ENCODE results near the gene PTPRK.

PTPRK gene

DNA sequence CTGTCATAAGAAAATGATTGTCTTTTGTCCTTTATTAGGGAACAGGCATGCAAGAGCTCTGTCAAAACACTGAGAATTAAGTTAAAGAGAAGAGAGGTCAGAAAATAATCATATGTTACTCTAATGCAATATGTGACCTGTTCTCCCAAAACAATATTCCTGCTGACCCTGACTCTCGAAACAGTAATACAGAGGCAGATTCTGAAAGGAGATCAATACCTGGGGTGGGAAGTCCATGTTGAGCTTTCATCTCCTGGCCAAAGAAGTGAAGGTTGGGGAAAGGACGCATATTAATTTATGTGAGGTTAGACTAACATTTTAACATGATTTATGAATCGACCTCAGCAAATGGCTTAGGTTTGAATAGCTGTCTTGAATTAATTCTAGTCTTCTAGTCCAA is 243.0 kb downstream of the PTPRK start:
- no peak for DNase-seq

GRCh38 chr6:128276311-128276710 is 244.1 kb downstream of the PTPRK start:
- no peak for DNase-seq

DNA sequence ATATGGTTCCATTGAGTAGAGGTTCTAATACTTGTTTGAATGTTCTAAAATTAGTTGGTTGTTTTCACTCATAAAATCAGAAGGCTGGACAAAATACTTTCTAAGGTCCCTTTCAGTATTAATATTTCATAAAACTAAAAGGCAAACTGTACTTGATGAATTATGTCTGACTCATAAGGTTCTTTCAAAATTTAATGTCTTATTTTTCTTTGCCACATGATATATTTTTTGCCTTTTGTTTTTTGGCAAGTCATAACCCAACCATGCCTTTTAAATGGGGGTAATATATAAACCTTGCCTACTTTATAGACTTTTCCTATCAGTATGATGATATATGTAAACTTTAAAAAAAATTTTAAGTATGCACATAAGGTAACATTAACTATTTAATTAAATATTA is 244.7 kb downstream of the PTPRK start:
- DNase-seq: no peak

DNA sequence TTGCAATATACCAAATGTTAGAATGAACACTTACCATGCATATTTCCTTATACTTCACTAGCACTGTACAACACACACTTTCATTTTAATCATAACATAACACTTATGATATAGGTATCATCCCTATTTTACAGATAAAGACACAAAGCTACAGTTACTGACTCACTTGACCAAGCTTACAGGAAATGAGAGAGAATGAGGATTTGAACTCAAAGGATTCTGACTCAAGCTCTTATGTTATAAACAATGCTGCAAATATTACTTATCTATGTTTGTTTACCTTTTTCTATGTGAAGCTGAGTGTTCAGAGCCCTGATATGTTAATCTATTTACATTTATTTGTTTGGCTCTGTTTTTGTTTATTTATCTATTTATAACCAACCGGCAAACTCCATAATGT is 245.4 kb downstream of the PTPRK start:
- no peak for DNase-seq

DNA sequence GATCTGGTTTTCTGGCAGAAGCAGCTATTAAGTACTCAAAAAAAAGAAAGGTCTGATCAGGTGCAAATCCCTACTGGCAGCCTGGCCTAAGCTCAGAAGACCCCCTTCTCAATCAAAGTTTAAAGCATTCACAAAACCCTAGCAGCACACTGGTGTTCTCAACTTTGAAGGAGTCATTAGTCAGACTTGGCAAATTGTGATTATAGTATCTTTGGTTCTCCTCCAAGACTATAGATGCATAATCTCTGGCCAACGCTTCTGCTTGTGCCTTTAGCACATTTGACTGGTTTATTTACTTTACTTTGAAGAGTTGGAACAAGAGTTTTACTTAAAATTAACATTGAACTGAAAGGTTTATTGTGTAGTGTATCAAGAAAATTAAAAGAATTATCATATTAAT is 248.9 kb downstream of the PTPRK start:
- no peak for DNase-seq

DNA sequence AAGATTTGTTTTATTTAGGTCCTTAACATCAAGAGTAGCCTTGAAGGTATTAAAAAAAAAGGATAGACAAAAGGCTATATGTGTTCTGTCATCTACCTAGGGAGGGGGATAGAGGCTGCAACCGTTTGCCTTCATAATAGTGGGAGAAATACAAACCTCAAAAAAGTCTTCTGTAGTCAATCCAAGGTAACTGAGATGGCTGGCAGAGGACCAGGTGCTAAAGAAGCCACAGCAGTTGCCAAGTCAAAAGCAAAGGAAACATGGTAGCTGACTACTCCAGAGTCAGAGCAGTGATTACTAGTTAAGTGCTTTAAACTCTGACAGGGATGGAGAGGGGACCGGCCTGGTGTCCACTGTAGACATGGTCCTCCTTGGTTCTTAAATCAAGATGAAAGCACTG is 249.4 kb downstream of the PTPRK start:
- no peak for DNase-seq

DNA sequence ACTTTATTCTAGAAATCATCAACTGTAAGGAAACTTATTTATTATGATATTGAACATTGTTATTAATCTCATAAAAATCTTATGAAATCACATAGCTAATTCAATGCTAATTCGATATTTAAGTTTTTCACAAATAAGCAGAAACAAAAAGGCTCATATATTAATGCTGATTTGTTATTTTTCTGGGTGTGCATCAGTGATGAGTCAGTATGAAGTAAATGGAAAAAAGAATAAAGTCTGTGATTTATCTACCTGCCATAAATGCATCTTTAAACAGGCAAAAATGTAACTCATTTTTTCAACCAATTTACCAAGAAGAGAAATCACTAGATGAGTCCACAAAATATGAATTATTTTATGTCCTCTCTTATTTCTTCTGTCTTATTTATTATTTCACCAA is 253.5 kb downstream of the PTPRK start:
- no peak for DNase-seq

DNA sequence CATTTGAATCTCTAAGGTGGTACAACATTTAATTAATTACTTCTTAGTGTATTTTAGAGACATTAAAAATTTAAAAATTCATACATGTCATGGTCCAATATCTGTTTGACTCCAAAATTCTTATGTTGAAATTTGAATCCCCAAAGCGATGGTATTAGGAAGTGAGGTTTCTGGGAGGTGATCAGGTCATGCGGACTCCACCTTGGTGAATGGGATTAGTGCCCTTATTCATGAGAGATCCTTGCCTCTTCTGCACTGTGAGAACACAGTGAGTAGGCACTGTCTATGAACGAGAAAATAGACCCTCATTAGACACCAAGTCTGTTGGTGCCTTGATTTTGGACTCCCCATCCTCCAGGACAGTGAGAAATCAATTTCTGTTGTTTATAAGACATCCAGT is 254.7 kb downstream of the PTPRK start:
- DNase-seq: no peak

- no peak for DNase-seq
These were observed 260.4 kb downstream of the PTPRK start for GRCh38 chr6:128259730-128260685.

DNA sequence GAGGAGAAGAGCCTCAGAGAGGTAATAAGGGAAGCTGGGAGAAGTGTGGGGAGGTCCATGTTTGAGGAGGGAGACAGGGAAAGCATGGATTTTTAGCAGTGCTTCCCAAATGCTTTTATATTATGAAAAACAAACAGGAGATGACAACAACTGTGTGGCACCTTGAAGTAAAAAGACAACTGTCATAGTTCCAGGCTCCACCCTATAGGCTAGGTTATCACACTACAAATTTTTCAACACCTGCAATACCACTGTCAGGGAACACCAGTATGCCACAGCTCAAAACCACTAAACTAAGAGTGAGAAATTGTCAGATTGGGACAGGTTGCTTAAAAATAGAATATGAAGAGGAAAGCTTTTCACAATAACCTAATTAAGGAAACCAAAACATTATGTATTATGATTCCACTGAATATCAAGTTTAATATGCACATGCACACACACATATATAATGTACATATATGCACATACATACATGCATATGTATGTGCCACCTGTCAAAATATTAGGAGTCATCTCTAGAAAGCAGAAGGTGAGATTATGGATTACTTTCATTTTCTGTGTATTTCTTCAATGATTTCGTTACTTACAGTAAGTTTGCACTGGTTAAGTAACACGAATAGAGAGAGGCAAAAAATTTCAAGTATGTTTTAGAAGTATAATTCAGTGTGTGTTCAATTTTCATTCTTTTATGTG is 261.2 kb downstream of the PTPRK start:
- DNase-seq: no peak

DNA sequence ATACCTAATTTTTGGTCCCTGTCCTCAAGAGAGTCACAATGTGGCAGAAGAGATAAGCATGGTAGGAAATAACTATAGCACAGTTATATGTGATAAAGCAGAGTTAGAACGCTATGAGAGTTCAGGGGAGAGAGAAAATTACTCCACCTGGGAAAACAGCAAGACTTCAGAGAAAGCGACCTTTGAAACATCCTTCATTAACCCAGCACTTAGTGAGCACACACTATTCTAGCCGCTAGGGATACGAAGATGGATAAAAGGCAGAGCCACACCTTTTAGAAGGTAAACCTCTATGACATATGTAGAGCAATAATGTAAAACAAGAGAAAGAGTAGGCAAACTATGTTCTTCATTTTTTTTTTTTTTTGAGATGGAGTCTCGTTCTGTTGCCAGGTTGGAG is 264.3 kb downstream of the PTPRK start:
- DNase-seq: no peak

GRCh38 chr6:128252341-128253176 is 267.8 kb downstream of the PTPRK start:
- no peak for DNase-seq

DNA sequence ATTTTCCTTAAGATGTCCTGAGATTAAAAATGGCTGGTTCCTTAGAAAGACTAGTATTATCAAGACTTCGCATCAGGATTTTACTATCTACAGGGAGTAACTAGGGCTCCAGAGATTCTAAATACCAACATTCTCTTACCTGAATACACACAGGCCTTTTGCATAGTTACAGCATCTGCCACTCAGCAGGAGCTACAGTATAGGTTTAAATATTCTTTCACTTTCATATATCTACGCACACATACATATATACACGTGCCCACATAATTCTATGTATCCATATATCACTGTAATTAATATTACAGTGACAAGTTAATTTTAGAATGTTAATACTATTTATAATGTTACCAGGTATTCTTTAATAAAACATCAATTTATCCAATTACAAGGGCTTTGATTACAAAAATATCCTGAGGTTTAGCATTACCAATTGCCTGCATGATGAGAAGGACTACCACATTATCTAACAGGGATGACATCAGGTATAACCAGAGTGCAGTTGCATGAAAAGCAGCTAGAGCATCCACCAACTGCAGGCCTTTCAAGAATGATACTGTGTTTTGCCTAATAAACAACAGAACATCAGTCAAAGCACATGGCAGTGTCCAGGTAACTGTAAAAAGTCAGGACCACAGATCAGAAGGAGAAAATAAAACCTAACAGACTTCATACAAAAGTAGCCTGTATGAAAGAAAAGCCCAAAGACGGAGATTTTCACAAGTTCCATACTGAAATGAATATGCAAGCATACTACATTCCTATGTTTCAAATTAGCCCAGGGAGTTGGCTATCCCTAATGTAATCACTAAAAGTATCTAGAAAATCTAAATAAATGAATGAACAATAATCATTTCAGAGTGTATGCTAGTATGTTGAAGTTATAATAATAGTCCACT is 268.7 kb downstream of the PTPRK start:
- DNase-seq: no peak

DNA sequence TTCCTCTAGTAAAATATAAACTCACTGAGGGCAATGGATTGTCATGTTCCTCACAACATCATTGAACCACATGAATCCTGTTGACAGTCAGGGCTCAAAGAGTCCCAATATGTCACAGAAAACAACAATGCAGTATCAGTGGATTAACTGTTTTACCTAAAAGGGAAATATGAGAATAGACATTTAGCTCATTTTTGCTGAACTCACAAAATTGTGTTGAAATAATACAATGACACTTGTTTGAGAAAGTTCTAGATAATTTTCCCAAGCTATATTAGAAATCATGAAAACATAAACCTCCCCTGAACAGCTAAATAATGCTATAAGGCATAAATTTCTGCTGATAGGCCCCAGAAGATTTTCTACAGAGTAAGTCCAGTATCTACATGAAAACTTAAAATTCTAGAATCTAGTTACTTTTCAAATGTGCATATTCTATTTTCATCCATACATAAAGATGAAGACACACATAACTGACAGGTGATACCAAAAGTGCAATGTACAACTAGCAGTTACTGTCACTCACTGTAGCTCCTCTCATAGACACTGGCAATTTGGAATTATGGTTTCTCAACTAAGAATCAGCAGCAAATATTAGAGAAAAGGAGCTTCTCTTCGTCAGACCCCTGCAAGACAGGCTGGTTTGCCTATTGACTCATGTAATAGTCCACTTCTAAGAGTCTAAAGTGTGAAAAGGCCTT is 269.9 kb downstream of the PTPRK start:
- no peak for DNase-seq

DNA sequence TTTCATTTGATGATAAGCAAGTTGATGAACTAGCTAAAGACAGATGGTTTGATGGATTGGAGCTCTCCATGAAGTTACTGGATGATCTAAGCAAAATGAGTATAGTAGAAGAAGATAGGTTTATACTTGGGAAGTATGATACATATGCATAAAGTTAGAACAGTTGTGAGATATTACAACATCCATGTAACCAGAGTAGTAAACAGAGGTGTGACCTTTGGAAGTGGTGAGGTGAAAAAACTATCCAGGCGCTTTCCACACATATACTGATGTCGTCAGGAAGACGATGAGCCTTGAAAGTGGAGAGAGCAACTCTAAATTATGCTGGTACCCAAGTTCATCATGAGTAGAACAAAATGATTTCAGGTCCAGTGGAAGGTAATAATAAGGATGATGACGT is 271.0 kb downstream of the PTPRK start:
- DNase-seq: no peak

DNA sequence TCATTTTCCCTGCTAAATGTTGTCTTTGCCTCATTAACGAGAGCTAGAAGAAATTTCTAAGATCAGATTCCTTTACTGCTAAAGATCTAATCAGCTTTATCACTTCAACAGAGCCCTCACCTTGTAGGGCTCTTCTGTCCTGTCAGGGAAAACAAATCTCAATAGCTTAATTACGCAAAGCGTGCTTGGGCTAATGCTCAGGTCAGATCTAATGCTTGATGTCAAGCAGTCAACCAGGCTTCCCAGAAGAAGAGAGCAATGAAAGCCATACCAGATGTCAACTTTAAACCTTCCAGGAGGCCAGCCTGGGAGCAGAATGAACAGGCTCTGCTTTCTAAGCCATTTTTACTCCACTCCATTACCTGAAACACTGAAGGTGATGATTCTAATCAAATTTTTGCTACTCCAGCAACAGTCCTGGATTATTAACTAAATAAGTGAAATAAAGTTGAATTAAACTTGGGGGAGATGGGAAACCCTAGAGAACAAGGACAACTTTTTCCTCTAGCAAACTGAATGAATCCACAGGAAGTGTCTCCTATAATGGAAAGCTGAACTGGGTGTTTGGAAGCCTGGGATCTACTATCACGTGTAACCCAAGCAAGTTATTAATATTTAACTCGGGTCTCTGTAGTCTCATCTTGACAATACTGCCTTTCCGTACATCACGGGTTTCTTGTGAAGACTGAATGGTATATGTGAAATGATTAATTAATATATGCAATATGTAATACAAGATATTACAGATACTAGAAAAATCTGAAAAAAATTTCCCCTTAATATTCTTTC is 273.7 kb downstream of the PTPRK start:
- DNase-seq: no peak

GRCh38 chr6:128244751-128245405 is 275.5 kb downstream of the PTPRK start:
- DNase-seq: no peak

GRCh38 chr6:128242765-128243403 is 277.5 kb downstream of the PTPRK start:
- no peak for DNase-seq

DNA sequence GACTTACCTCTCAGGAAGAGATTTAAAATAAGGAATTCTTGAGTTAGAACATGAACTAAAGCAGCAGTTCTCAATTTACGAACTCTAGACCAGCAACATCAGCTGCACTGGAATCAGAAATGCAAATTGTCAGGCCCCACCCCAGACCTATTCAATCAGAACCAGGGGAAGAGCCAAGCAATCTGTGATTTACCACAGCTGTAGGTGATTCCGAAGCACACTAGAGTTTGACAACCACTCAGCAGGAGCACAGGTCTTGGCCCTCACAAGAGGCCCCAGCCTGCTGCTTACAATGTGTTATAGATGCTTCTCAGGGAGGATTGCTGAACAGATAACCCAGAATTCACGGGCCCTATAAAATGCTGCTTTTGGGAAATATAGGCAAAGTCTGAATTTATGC is 279.2 kb downstream of the PTPRK start:
- no peak for DNase-seq

DNA sequence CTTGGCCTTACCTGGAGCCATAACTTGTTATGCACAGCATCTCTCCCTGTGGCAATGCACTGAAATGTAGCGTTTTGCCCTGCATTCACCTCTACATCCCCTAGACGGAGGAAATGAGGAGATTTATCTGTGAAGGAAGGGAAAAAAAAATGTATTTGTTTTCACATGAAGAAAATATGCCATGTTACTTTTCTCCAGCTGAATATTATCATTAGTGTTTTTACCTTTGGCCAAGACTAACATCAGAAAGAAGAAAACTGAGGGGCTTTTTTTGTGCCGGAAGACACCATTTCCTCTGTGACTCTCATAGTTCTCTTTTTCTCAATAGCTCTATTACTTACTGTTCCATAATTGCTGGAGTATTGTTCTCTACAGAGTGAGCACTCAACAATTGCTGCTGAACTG is 280.4 kb downstream of the PTPRK start:
- DNase-seq: no peak

Measured in cortex of kidney (tissue), 1 donor.